ENCODE measurements around the gene IGFBP1.

The IGFBP1 gene

GRCh38 chr7:45939574-45939973, 51.3 kb downstream of the IGFBP1 start:
- DNase-seq: no peak

GRCh38 chr7:45940237-45940781, 52.0 kb downstream of the IGFBP1 start:
- peak; percentile 33 for DNase-seq

- DNase-seq: no peak
These were observed 52.7 kb downstream of the IGFBP1 start for GRCh38 chr7:45940939-45941338.
